IMR-90 (cell line): ENCODE measurements around the gene TSSK2. TPM values are rescaled to one million over a fixed set of nuclear protein-coding genes. Genes with fewer than 3 reads are reported as not detected.

ENCODE experiments used
- ATAC-seq: fragments of 200-7000 bp; cut with Tn5 transposase; 2 replicates; pipeline ENCODE4 v1.9.1; 2020; ENCODE audit warnings: low read depth, mild to moderate bottlenecking, moderate library complexity
- BruUV-seq: library from RNA; stranded (reverse); fragments of 400-500 nt; replicated peaks from 2 replicates; lab custom pipeline; 2021; lab: Mats Ljungman, UMichigan
- CTCF ChIA-PET: fragments of 300-600 bp; formaldehyde crosslinking; extraction: SDS; loops from one replicate; lab custom pipeline; 2021; ENCODE audit warnings: antibody characterized with exemption; lab: Yijun Ruan, JAX
- POLR2A ChIA-PET: fragments of 300-600 bp; sonication (Branson Sonifier 250); formaldehyde crosslinking; loops from one replicate; lab custom pipeline; 2022; ENCODE audit warnings: antibody characterized with exemption; ENCODE audit not compliant: unreplicated experiment; lab: Charles Lee
- DNase-seq: peaks from one replicate; pipeline ENCODE4 v3.0.0; 2013
- H2AFZ ChIP-seq: replicated peaks from 2 replicates; pipeline ENCODE3; 2013; ENCODE audit warnings: low read length, mild to moderate bottlenecking; ENCODE audit not compliant: poor library complexity
- H2AK5ac ChIP-seq: 2 replicates; pipeline ENCODE4 v1.6.1; 2013; ENCODE audit warnings: low read depth, low read length, inconsistent platforms
- H2AK9ac ChIP-seq: replicated peaks from 2 replicates; pipeline ENCODE3; 2013; ENCODE audit warnings: mild to moderate bottlenecking, low read depth, low read length, moderate library complexity; ENCODE audit not compliant: poor library complexity
- H2BK120ac ChIP-seq: 2 replicates; pipeline ENCODE4 v1.6.1; 2013; ENCODE audit warnings: low read depth, low read length, inconsistent platforms
- H2BK15ac ChIP-seq: 3 replicates; pipeline ENCODE4 v1.6.1; 2013; ENCODE audit warnings: low read depth, low read length, inconsistent platforms
- H2BK20ac ChIP-seq: 2 replicates; pipeline ENCODE4 v1.6.1; 2013; ENCODE audit warnings: low read depth, mild to moderate bottlenecking, inconsistent platforms, low read length, moderate library complexity
- H2BK5ac ChIP-seq: 2 replicates; pipeline ENCODE4 v1.6.1; 2013; ENCODE audit warnings: mild to moderate bottlenecking, low read depth, low read length, inconsistent platforms; ENCODE audit not compliant: poor library complexity, severe bottlenecking
- H3K14ac ChIP-seq: replicated peaks from 2 replicates; pipeline ENCODE4 v1.6.1; 2013; ENCODE audit warnings: low read depth, low read length, inconsistent platforms
- H3K18ac ChIP-seq: 2 replicates; pipeline ENCODE4 v1.6.1; 2013; ENCODE audit warnings: low read depth, low read length, control low read depth
- H3K23ac ChIP-seq: 2 replicates; pipeline ENCODE4 v1.6.1; 2013; ENCODE audit warnings: low read depth, low read length, inconsistent platforms
- H3K27ac ChIP-seq: 2 replicates; pipeline ENCODE4 v1.5.1; 2013; ENCODE audit warnings: mild to moderate bottlenecking, control low read depth, low read length; ENCODE audit not compliant: insufficient read depth
- H3K27me3 ChIP-seq: 2 replicates; pipeline ENCODE4 v1.6.1; 2013; ENCODE audit warnings: low read length; ENCODE audit not compliant: control insufficient read depth, insufficient read depth
- H3K36me3 ChIP-seq: 2 replicates; pipeline ENCODE4 v1.6.1; 2013; ENCODE audit warnings: low read length, mixed read lengths; ENCODE audit not compliant: control insufficient read depth, insufficient read depth
- H3K4ac ChIP-seq: 2 replicates; pipeline ENCODE4 v1.6.1; 2013; ENCODE audit warnings: low read depth, low read length, inconsistent platforms
- H3K4me1 ChIP-seq: 2 replicates; pipeline ENCODE4 v1.6.1; 2013; ENCODE audit warnings: low read length, mixed read lengths; ENCODE audit not compliant: control insufficient read depth, insufficient read depth
- H3K4me2 ChIP-seq: 2 replicates; pipeline ENCODE4 v1.6.1; 2013; ENCODE audit warnings: low read depth, mild to moderate bottlenecking, control low read depth, low read length, moderate library complexity
- H3K4me3 ChIP-seq: 2 replicates; pipeline ENCODE4 v1.5.1; 2013; ENCODE audit warnings: low read depth, mild to moderate bottlenecking, control low read depth, low read length, moderate library complexity; ENCODE audit not compliant: insufficient read depth
- H3K56ac ChIP-seq: 2 replicates; pipeline ENCODE4 v1.6.1; 2013; ENCODE audit warnings: low read length, inconsistent platforms; ENCODE audit not compliant: insufficient read depth; ENCODE audit errors: extremely low read depth
- H3K79me1 ChIP-seq, 2 experiments: 2 replicates each; pipeline ENCODE4 v1.6.1; 2013; ENCODE audit warnings: low read length in 2 of 2, inconsistent platforms in 1 of 2, low read depth in 1 of 2
- H3K9ac ChIP-seq: 2 replicates; pipeline ENCODE4 v1.6.1; 2013; ENCODE audit warnings: low read depth, low read length, control low read depth
- H3K9me1 ChIP-seq: 2 replicates; pipeline ENCODE4 v1.6.1; 2013; ENCODE audit warnings: low read length, inconsistent platforms; ENCODE audit not compliant: insufficient read depth
- H3K9me3 ChIP-seq: 2 replicates; pipeline ENCODE4 v1.6.1; 2013; ENCODE audit warnings: low read length; ENCODE audit not compliant: control insufficient read depth, insufficient read depth
- H4K20me1 ChIP-seq: 2 replicates; pipeline ENCODE4 v1.6.1; 2013; ENCODE audit warnings: low read length, inconsistent platforms; ENCODE audit not compliant: insufficient read depth
- H4K5ac ChIP-seq: 2 replicates; pipeline ENCODE4 v1.6.1; 2013; ENCODE audit warnings: mild to moderate bottlenecking, low read depth, low read length, control low read depth
- H4K8ac ChIP-seq, 2 experiments: 2 replicates each; pipeline ENCODE4 v1.6.1; 2013; ENCODE audit warnings: low read depth in 2 of 2, low read length in 2 of 2, control low read depth in 1 of 2, inconsistent platforms in 1 of 2
- H4K91ac ChIP-seq: 2 replicates; pipeline ENCODE4 v1.6.1; 2013; ENCODE audit warnings: low read depth, low read length, inconsistent platforms; ENCODE audit not compliant: insufficient read depth
- CHD1 ChIP-seq: IDR thresholded peaks from 2 replicates; pipeline ENCODE4 v1.6.1; 2012; ENCODE audit warnings: low read depth, low read length, improper control_type of control experiment
- FOS ChIP-seq: fragments of 150-350 bp; IDR thresholded peaks from 2 replicates; pipeline ENCODE4 v1.6.1; 2016; ENCODE audit warnings: low read depth, low read length
- MAFK ChIP-seq: IDR thresholded peaks from 2 replicates; pipeline ENCODE4 v1.6.1; 2012; ENCODE audit warnings: low read depth, low read length, improper control_type of control experiment
- MXI1 ChIP-seq: IDR thresholded peaks from 2 replicates; pipeline ENCODE4 v1.6.1; 2012; ENCODE audit warnings: low read depth, mild to moderate bottlenecking, low read length, moderate library complexity, borderline replicate concordance
- NFE2L2 ChIP-seq: fragments of 150-350 bp; IDR thresholded peaks from 2 replicates; pipeline ENCODE4 v1.6.1; 2016; ENCODE audit warnings: low read depth, mild to moderate bottlenecking, low read length
- POLR2A ChIP-seq: IDR thresholded peaks from 2 replicates; pipeline ENCODE4 v1.6.1; 2012; ENCODE audit warnings: mild to moderate bottlenecking, low read depth, low read length
- RCOR1 ChIP-seq: IDR thresholded peaks from 2 replicates; pipeline ENCODE4 v1.6.1; 2012; ENCODE audit warnings: mild to moderate bottlenecking, low read length, improper control_type of control experiment; ENCODE audit not compliant: insufficient replicate concordance
- RFX5 ChIP-seq: IDR thresholded peaks from 2 replicates; pipeline ENCODE4 v1.8.0; 2012; ENCODE audit warnings: low read depth, mild to moderate bottlenecking, low read length, moderate library complexity
- WGBS, 2 experiments: methylation state at CpG; one replicate each; pipeline versions ENCODE4 v1.1.5 to v1.1.7; 2013; ENCODE audit warnings: missing lambda C conversion rate in 2 of 2; ENCODE audit not compliant: insufficient read length in 1 of 2; ENCODE audit errors: extremely low coverage in 2 of 2; 5-methylcytosine and 5-hydroxymethylcytosine counted together
- dilution Hi-C: fragments of 300-500 bp; cut with HindIII; formaldehyde crosslinking; loops from one replicate; pipeline ENCODE4 v1.14.3; 2018; ENCODE audit warnings: low sequenced_read_pairs; ENCODE audit not compliant: unreplicated experiment
- in situ Hi-C: fragments of 300-500 bp; cut with MboI; formaldehyde crosslinking; loops from 3 replicates; pipeline ENCODE4 v1.14.3; 2019; ENCODE audit warnings: low sequenced_read_pairs, inconsistent platforms, mixed read lengths
- intact Hi-C: fragments of 100-400 bp; cut with micrococcal nuclease; formaldehyde crosslinking; loops from 2 replicates; pipeline ENCODE4 v1.10.0; 2022
- polyA plus RNA-seq, 3 experiments: library from polyadenylated mRNA; depleted of rRNA; stranded (reverse); fragments of >200 nt; gene quantifications; 2 replicates each; pipeline ENCODE4 v1.2.3, GENCODE V29; 2012; ENCODE audit warnings: low replicate concordance in 1 of 3
- total RNA-seq: library from RNA; depleted of rRNA; stranded (reverse); fragments of >200 nt; gene quantifications from 2 replicates; pipeline ENCODE4 v1.2.3, GENCODE V29; 2012
- TF ChIP-seq, protein P1 (sequence below): conservative IDR thresholded peaks from 2 replicates; pipeline ENCODE4 v1.5.1; 2012; ENCODE audit warnings: mild to moderate bottlenecking, low read depth, low read length, improper control_type of control experiment

TSSK2 gene
- total and polyA plus RNA-seq, 2 of the 4 experiments (the other 2 are of a cell fraction) = not detected

DNA sequence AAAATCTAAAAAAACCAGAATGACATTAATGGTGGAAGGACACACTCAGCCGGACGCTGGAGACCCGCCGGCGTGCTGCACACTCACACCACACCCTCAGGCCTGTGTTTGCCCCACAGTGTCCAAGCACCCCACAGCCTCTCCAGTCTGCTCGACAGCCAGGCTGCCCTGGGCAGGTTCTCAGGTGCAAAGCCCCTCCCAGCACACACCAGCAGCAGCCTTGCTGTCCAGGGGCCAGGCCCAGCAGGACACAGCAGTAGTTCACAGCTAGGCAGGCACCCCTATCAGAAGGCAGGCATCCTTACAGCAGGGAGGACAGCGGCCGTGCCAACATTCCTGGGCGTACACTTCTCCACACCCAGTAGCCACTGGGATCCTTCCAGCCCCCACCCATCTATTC is 49.1 kb downstream of the TSSK2 start:
- DNase-seq = no peak
- H3K14ac ChIP-seq = no peak overlapping the region
- no peak overlapping the region for H2BK15ac ChIP-seq
- H4K91ac ChIP-seq = no peak overlapping the region
- H2AK5ac ChIP-seq = no peak overlapping the region
- H3K4me1 ChIP-seq = peaks cover 17% of the 10 kb centered on the region
- H2BK20ac ChIP-seq = no peak overlapping the region
- H2BK120ac ChIP-seq = no peak overlapping the region
- H3K9me1 ChIP-seq = no peaks in the 10 kb centered on the region
- TF ChIP-seq RCOR1 (no peak), NFE2L2 (no peak), CHD1 (no peak), POLR2A (no peak), MXI1 (no peak), FOS (no peak), MAFK (no peak), RFX5 (no peak)
- TF ChIP-seq, protein P1, sequence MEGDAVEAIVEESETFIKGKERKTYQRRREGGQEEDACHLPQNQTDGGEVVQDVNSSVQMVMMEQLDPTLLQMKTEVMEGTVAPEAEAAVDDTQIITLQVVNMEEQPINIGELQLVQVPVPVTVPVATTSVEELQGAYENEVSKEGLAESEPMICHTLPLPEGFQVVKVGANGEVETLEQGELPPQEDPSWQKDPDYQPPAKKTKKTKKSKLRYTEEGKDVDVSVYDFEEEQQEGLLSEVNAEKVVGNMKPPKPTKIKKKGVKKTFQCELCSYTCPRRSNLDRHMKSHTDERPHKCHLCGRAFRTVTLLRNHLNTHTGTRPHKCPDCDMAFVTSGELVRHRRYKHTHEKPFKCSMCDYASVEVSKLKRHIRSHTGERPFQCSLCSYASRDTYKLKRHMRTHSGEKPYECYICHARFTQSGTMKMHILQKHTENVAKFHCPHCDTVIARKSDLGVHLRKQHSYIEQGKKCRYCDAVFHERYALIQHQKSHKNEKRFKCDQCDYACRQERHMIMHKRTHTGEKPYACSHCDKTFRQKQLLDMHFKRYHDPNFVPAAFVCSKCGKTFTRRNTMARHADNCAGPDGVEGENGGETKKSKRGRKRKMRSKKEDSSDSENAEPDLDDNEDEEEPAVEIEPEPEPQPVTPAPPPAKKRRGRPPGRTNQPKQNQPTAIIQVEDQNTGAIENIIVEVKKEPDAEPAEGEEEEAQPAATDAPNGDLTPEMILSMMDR = no peak
- H2AK9ac ChIP-seq = peak overlapping the region; percentile 33
- H2BK5ac ChIP-seq = no peak overlapping the region
- no peak overlapping the region for H3K27ac ChIP-seq
- no peak overlapping the region for H3K4me3 ChIP-seq
- no peak overlapping the region for H3K56ac ChIP-seq
- dilution Hi-C loops = no loop called here
- H3K79me1 ChIP-seq = peaks cover 2 to 28% of the 10 kb centered on the region in 2 experiments; a peak in 3 of 4 replicates
- 98% methylated on average over 7 of the region's 9 CpGs; no CpG with 5 or more reads in 1 of the 2 experiments for WGBS, 2 experiments
- H3K4ac ChIP-seq = no peak overlapping the region
- H3K18ac ChIP-seq = no peak overlapping the region
- CTCF ChIA-PET = interaction anchor here (0.8 kb wide), 1 partner anchor 26 kb away, joined by 5 read pairs; no protein-coding TSS in a partner anchor
- H3K4me2 ChIP-seq = no peak overlapping the region
- H3K27me3 ChIP-seq = no peaks in the 10 kb centered on the region
- no peak for ATAC-seq
- intact Hi-C loops = no loop called here
- H4K5ac ChIP-seq = no peak overlapping the region
- BruUV-seq = no TSS peak
- in situ Hi-C loops = loop anchor here (10.0 kb wide), 1 partner anchor 175 kb away; no protein-coding TSS in a partner anchor
- peaks cover 11% of the 10 kb centered on the region for H4K20me1 ChIP-seq
- no peak overlapping the region for H3K23ac ChIP-seq
- no peak overlapping the region for H2AFZ ChIP-seq
- no peak overlapping the region for H4K8ac ChIP-seq
- H3K9me3 ChIP-seq = no peaks in the 10 kb centered on the region
- no peak overlapping the region for H3K9ac ChIP-seq
- POLR2A ChIA-PET = no interaction called here
- H3K36me3 ChIP-seq = peaks cover 8% of the 10 kb centered on the region
